ENCODE results near the gene FADD.

DNA sequence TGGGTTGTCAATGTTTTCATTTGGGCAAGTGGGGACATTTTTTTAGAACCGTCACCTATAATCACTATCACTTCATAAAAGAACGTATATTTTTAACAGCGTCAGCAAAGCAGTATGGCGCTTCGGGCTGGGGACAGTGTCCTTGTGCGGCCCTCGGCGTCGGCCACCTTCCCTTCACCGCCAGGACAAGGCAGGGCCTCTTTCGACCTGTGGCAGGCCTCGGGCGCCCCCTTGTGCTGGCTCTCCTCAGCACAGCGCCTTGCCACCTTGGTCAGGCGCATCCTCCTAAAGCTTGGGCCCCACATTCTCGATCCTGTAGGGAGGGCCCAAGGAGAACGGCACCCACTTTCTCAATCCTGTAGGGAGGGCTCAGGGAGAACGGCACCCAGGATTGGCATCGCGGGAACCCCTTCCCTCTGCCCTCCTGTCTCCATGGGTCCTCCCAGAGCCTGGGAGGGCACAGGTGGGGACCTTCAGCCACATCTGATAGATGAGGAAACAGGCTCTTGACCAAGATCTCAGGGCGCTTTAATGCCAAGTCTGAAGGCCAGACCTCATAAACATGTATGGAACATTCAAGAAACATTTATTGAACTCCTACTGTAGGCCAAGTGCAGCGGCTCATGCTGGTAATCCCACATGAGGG, 11.5 kb upstream of the FADD start:
- TF ChIP-seq CTCF (IDR thresholded peaks at IDR 0.05) = peak in 1 of 3 donors; percentile 51
- no peak for TF ChIP-seq POLR2A (IDR thresholded peaks at IDR 0.05)

Data from lower leg skin (tissue), 3 donors.